Esophagus muscularis mucosa (tissue), 4 donors: ENCODE data around the gene AGT.

ENCODE experiments used
- CTCF ChIP-seq, 3 experiments: fragments of 200-600 bp in 2 of 3; fragments of 450-650 bp in 1 of 3; sonication (generic) in 2 of 3; IDR thresholded peaks; one replicate each; pipeline ENCODE4 v1.5.1; 2017 to 2019; ENCODE audit warnings: antibody characterized with exemption in 3 of 3, mild to moderate bottlenecking in 2 of 3, moderate library complexity in 1 of 3
- EP300 ChIP-seq: sonication (generic); formaldehyde crosslinking; IDR thresholded peaks from one replicate; pipeline ENCODE4 v1.6.1; 2017; ENCODE audit warnings: antibody characterized with exemption
- POLR2A ChIP-seq: fragments of 450-650 bp; IDR thresholded peaks from one replicate; pipeline ENCODE4 v1.6.1; 2017; ENCODE audit warnings: antibody characterized with exemption, moderate library complexity, mild to moderate bottlenecking, low read depth
- POLR2AphosphoS5 ChIP-seq, 2 donors: sonication (generic); formaldehyde crosslinking; IDR thresholded peaks; one replicate each; pipeline ENCODE4 v1.6.1; 2017; ENCODE audit warnings: antibody characterized with exemption in 2 of 2

- TF ChIP-seq POLR2AphosphoS5 (IDR thresholded peaks at IDR 0.05) = no peak
- TF ChIP-seq CTCF (IDR thresholded peaks at IDR 0.05) = no peak
- TF ChIP-seq POLR2A = no peak
- TF ChIP-seq EP300 = no peak
Measured at GRCh38 chr1:230760360-230760827, 46.5 kb upstream of the AGT start.
